Breast epithelium (tissue), 4 donors: ENCODE results near the gene GPR139. TPM values are rescaled to one million over a fixed set of nuclear protein-coding genes. Genes with fewer than 3 reads are reported as not detected.

Experiments
- DNase-seq, 2 donors: peaks; one replicate each; pipeline ENCODE4 v3.0.0-alpha.2; 2019; ENCODE audit warnings: low spot score in 2 of 2
- H3K27ac ChIP-seq, 2 donors: fragments of 200-600 bp; sonication (generic) in 1 of 2; one replicate each; pipeline ENCODE4 v1.5.1; 2016 to 2019; ENCODE audit warnings: mild to moderate bottlenecking in 1 of 2
- H3K27me3 ChIP-seq, 2 donors: fragments of 200-600 bp; sonication (generic) in 1 of 2; one replicate each; pipeline versions ENCODE4 v1.5.1 to v1.6.0; 2017 to 2019; ENCODE audit warnings: control low read depth in 1 of 2, mild to moderate bottlenecking in 1 of 2
- H3K36me3 ChIP-seq: fragments of 200-600 bp; one replicate; pipeline ENCODE4 v1.5.1; 2019
- H3K4me1 ChIP-seq, 2 donors: fragments of 200-600 bp; sonication (generic); one replicate each; pipeline ENCODE4 v1.5.1; 2016 to 2019; ENCODE audit warnings: control low read depth in 1 of 2
- H3K4me3 ChIP-seq, 3 donors: fragments of 200-600 bp; sonication (generic); 1 replicate in 2 of 3; 2 replicates in 1 of 3; pipeline ENCODE4 v1.5.1; 2016 to 2019; ENCODE audit warnings: mild to moderate bottlenecking in 3 of 3, moderate library complexity in 2 of 3
- H3K9me3 ChIP-seq, 2 donors: fragments of 200-600 bp; sonication (generic) in 1 of 2; one replicate each; pipeline ENCODE4 v1.5.1; 2016 to 2019; ENCODE audit warnings: control low read depth in 1 of 2
- CTCF ChIP-seq, 3 donors: fragments of 450-650 bp; IDR thresholded peaks; one replicate each; pipeline ENCODE4 v1.5.1; 2016 to 2017; ENCODE audit warnings: antibody characterized with exemption in 3 of 3, mild to moderate bottlenecking in 3 of 3, moderate library complexity in 3 of 3
- POLR2A ChIP-seq: fragments of 450-650 bp; IDR thresholded peaks from one replicate; pipeline ENCODE4 v1.6.1; 2016; ENCODE audit warnings: antibody characterized with exemption, mild to moderate bottlenecking, moderate library complexity
- POLR2AphosphoS5 ChIP-seq, 3 donors: sonication (generic); formaldehyde crosslinking; IDR thresholded peaks; one replicate each; pipeline ENCODE4 v1.6.1; 2017; ENCODE audit warnings: antibody characterized with exemption in 3 of 3
- intact Hi-C: fragments of 100-400 bp; cut with DNase I; formaldehyde crosslinking; loops from one replicate; pipeline ENCODE4 v1.15.1; 2023; ENCODE audit warnings: low total_unique reads
- total RNA-seq, 3 donors: library from RNA; depleted of rRNA; stranded (reverse); fragments of >200 nt; gene quantifications; one replicate each; pipeline ENCODE4 v1.1.0, GENCODE V29; 2016

GPR139 gene
- total RNA-seq, 3 donors from 2014 or later, result not detected

GRCh38 chr16:20016234-20016633, 57.5 kb downstream of the GPR139 start:
- H3K36me3 ChIP-seq, result no peaks in the 10 kb centered on the region
- no peaks in the 10 kb centered on the region for H3K4me1 ChIP-seq
- no peak overlapping the region for H3K4me3 ChIP-seq
- intact Hi-C loops, result no loop called here
- DNase-seq, result no peak
- TF ChIP-seq POLR2AphosphoS5 (IDR thresholded peaks at IDR 0.05), result no peak
- no peak for TF ChIP-seq CTCF (IDR thresholded peaks at IDR 0.05)
- no peak for TF ChIP-seq POLR2A
- H3K27me3 ChIP-seq, result no peaks in the 10 kb centered on the region
- no peak overlapping the region for H3K27ac ChIP-seq
- H3K9me3 ChIP-seq, result peaks cover 0 to 5% of the 10 kb centered on the region in 2 donors

GRCh38 chr16:20004931-20005330, 68.8 kb downstream of the GPR139 start:
- Histone ChIP-seq H3K27me3 (no peaks in the 10 kb centered on the region), H3K36me3 (no peaks in the 10 kb centered on the region), H3K4me3 (no peak overlapping the region), H3K9me3 (peaks cover 0 to 10% of the 10 kb centered on the region in 2 donors), H3K4me1 (no peaks in the 10 kb centered on the region), H3K27ac (no peak overlapping the region)
- intact Hi-C loops, result loop anchor here (5.0 kb wide), 1 partner anchor 558 kb away; no protein-coding TSS in a partner anchor
- DNase-seq, result no peak
- no peak for TF ChIP-seq POLR2AphosphoS5 (IDR thresholded peaks at IDR 0.05)
- no peak for TF ChIP-seq POLR2A

- no peak overlapping the region for H3K4me3 ChIP-seq
- peaks cover 0 to 10% of the 10 kb centered on the region in 2 donors for H3K9me3 ChIP-seq
- H3K36me3 ChIP-seq, result no peaks in the 10 kb centered on the region
- H3K27ac ChIP-seq, result no peak overlapping the region
- intact Hi-C loops, result loop anchor here (5.0 kb wide), 1 partner anchor 556 kb away; no protein-coding TSS in a partner anchor
- no peaks in the 10 kb centered on the region for H3K27me3 ChIP-seq
- H3K4me1 ChIP-seq, result no peaks in the 10 kb centered on the region
- TF ChIP-seq POLR2A (no peak), CTCF (IDR thresholded peaks at IDR 0.05) (no peak), POLR2AphosphoS5 (IDR thresholded peaks at IDR 0.05) (no peak)
- DNase-seq, result no peak
These were observed 70.8 kb downstream of the GPR139 start for GRCh38 chr16:20002936-20003335.

GRCh38 chr16:20001856-20002707, 71.6 kb downstream of the GPR139 start:
- Histone ChIP-seq H3K27me3 (no peaks in the 10 kb centered on the region), H3K27ac (no peak overlapping the region), H3K36me3 (no peaks in the 10 kb centered on the region), H3K9me3 (peaks cover 0 to 10% of the 10 kb centered on the region in 2 donors), H3K4me3 (no peak overlapping the region), H3K4me1 (no peaks in the 10 kb centered on the region)
- no peak for TF ChIP-seq CTCF (IDR thresholded peaks at IDR 0.05)
- TF ChIP-seq POLR2A, result no peak
- no peak for TF ChIP-seq POLR2AphosphoS5 (IDR thresholded peaks at IDR 0.05)
- DNase-seq, result no peak
- intact Hi-C loops, result loop anchor here (5.0 kb wide), 1 partner anchor 555 kb away; no protein-coding TSS in a partner anchor

GRCh38 chr16:19997734-19998133, 76.0 kb downstream of the GPR139 start:
- TF ChIP-seq CTCF (IDR thresholded peaks at IDR 0.05) (no peak), POLR2A (no peak), POLR2AphosphoS5 (IDR thresholded peaks at IDR 0.05) (no peak)
- no peaks in the 10 kb centered on the region for H3K36me3 ChIP-seq
- H3K9me3 ChIP-seq, result peaks cover 0 to 3% of the 10 kb centered on the region in 2 donors
- no peak overlapping the region for H3K4me3 ChIP-seq
- intact Hi-C loops, result no loop called here
- no peak overlapping the region for H3K27ac ChIP-seq
- DNase-seq, result no peak
- H3K4me1 ChIP-seq, result no peaks in the 10 kb centered on the region
- no peaks in the 10 kb centered on the region for H3K27me3 ChIP-seq
